CD14-positive monocyte (primary cell): ENCODE results near the gene CCT7. TPM values are rescaled to one million over a fixed set of nuclear protein-coding genes. Genes with fewer than 3 reads are reported as not detected.

Experiments used
- DNase-seq, 3 donors: peaks; one replicate each; pipeline ENCODE4 v3.0.0-alpha.2; 2011 to 2022
- H2AFZ ChIP-seq: 2 replicates; pipeline ENCODE4 v1.6.0; 2012; ENCODE audit warnings: mild to moderate bottlenecking, low read depth, low read length, inconsistent platforms; ENCODE audit not compliant: insufficient read depth, poor library complexity, severe bottlenecking
- H3K27ac ChIP-seq, 2 donors: 1 replicate in 1 of 2; 2 replicates in 1 of 2; pipeline ENCODE4 v1.5.1; 2012 to 2013; ENCODE audit warnings: low read length in 2 of 2, control low read depth in 1 of 2, inconsistent platforms in 1 of 2, low read depth in 1 of 2, mild to moderate bottlenecking in 1 of 2
- H3K27me3 ChIP-seq, 2 donors: one replicate each; pipeline versions ENCODE4 v1.6.0 to v1.6.1; 2011 to 2013; ENCODE audit warnings: low read length in 2 of 2; ENCODE audit not compliant: control insufficient read depth in 2 of 2, insufficient read depth in 2 of 2
- H3K36me3 ChIP-seq, 2 donors: replicated peaks in 1 of 2; 1 replicate in 1 of 2; 2 replicates in 1 of 2; pipeline versions ENCODE4 v1.5.1 to v1.6.1; 2012 to 2013; ENCODE audit warnings: low read length in 2 of 2, control low read depth in 1 of 2, inconsistent platforms in 1 of 2, mild to moderate bottlenecking in 1 of 2; ENCODE audit not compliant: insufficient read depth in 2 of 2, control insufficient read depth in 1 of 2
- H3K4me1 ChIP-seq, 2 donors: 1 replicate in 1 of 2; 2 replicates in 1 of 2; pipeline versions ENCODE4 v1.5.1 to v1.6.1; 2012 to 2013; ENCODE audit warnings: low read length in 2 of 2, control low read depth in 1 of 2, inconsistent platforms in 1 of 2, mild to moderate bottlenecking in 1 of 2, moderate library complexity in 1 of 2; ENCODE audit not compliant: insufficient read depth in 2 of 2, control insufficient read depth in 1 of 2
- H3K4me2 ChIP-seq: replicated peaks from 2 replicates; pipeline ENCODE3; 2012; ENCODE audit warnings: low read length, moderate library complexity, mild to moderate bottlenecking; ENCODE audit not compliant: poor library complexity, severe bottlenecking; ENCODE audit errors: extremely low read depth
- H3K4me3 ChIP-seq, 3 experiments: fragments of 200-600 bp in 1 of 3; sonication (generic) in 1 of 3; replicated peaks in 1 of 3; 1 replicate in 2 of 3; 2 replicates in 1 of 3; pipeline ENCODE4 v1.5.1; 2011 to 2013; ENCODE audit warnings: low read length in 3 of 3, mild to moderate bottlenecking in 3 of 3, control low read depth in 2 of 3, low read depth in 2 of 3, inconsistent platforms in 1 of 3, moderate library complexity in 1 of 3
- H3K79me2 ChIP-seq: 2 replicates; pipeline ENCODE4 v1.6.0; 2012; ENCODE audit warnings: mild to moderate bottlenecking, control low read depth, inconsistent platforms, low read length, moderate library complexity; ENCODE audit not compliant: insufficient read depth
- H3K9ac ChIP-seq: 2 replicates; pipeline ENCODE4 v1.6.0; 2017; ENCODE audit warnings: low read length, mild to moderate bottlenecking; ENCODE audit not compliant: insufficient read depth, poor library complexity, severe bottlenecking
- H3K9me3 ChIP-seq, 2 donors: replicated peaks in 1 of 2; 1 replicate in 1 of 2; 2 replicates in 1 of 2; pipeline versions ENCODE4 v1.5.1 to v1.6.1; 2012 to 2013; ENCODE audit warnings: low read length in 2 of 2, control low read depth in 1 of 2; ENCODE audit not compliant: control insufficient read depth in 1 of 2, insufficient read depth in 1 of 2
- H4K20me1 ChIP-seq: 2 replicates; pipeline ENCODE4 v1.6.0; 2012; ENCODE audit warnings: mild to moderate bottlenecking, low read length, control low read depth, moderate library complexity; ENCODE audit not compliant: insufficient read depth
- H3K27ac Mint-ChIP-seq, 7 donors: one replicate each; pipeline ENCODE4 v1.8.0; 2020; ENCODE audit warnings: mild to moderate bottlenecking in 7 of 7, mixed read lengths in 7 of 7, moderate library complexity in 6 of 7, inconsistent platforms in 2 of 7
- H3K27me3 Mint-ChIP-seq, 3 donors: one replicate each; pipeline ENCODE4 v1.8.0; 2021 to 2022; ENCODE audit warnings: low read depth in 3 of 3, mild to moderate bottlenecking in 3 of 3, mixed read lengths in 3 of 3, moderate library complexity in 3 of 3, inconsistent platforms in 1 of 3
- H3K36me3 Mint-ChIP-seq, 2 donors: one replicate each; pipeline ENCODE4 v1.8.0; 2020; ENCODE audit warnings: mixed read lengths in 2 of 2, inconsistent platforms in 1 of 2, mild to moderate bottlenecking in 1 of 2
- H3K4me1 Mint-ChIP-seq: one replicate; pipeline ENCODE4 v1.8.0; 2020; ENCODE audit warnings: mild to moderate bottlenecking, mixed read lengths
- H3K4me3 Mint-ChIP-seq, 2 donors: one replicate each; pipeline ENCODE4 v1.8.0; 2020; ENCODE audit warnings: mild to moderate bottlenecking in 2 of 2, mixed read lengths in 2 of 2, moderate library complexity in 1 of 2
- H3K9me3 Mint-ChIP-seq, 7 donors: one replicate each; pipeline ENCODE4 v1.8.0; 2020 to 2022; ENCODE audit warnings: mixed read lengths in 7 of 7, mild to moderate bottlenecking in 6 of 7, moderate library complexity in 6 of 7, inconsistent platforms in 2 of 7
- CTCF ChIP-seq: fragments of 200-600 bp; IDR thresholded peaks from one replicate; pipeline ENCODE4 v1.8.0; 2022; ENCODE audit warnings: antibody characterized with exemption, mild to moderate bottlenecking
- WGBS: methylation state at CpG from one replicate; pipeline ENCODE4 v1.1.5; 2013; ENCODE audit warnings: missing lambda C conversion rate; ENCODE audit not compliant: insufficient coverage; 5-methylcytosine and 5-hydroxymethylcytosine counted together
- intact Hi-C, 2 donors: fragments of 100-400 bp; cut with micrococcal nuclease; formaldehyde crosslinking; loops; one replicate each; pipeline versions ENCODE4 v1.15.0 to v1.15.1; 2023
- polyA plus RNA-seq, 3 donors: library from polyadenylated mRNA; depleted of rRNA in 1 of 3; unstranded in 2 of 3; stranded (reverse) in 1 of 3; fragments of 300-500 nt in 2 of 3; fragments of >200 nt in 1 of 3; fragmentation: Illumina TruSeq in 2 of 3; gene quantifications; 1 replicate in 2 of 3; 2 replicates in 1 of 3; pipeline ENCODE4 v1.2.3, GENCODE V29; 2012 to 2021

CCT7 gene
- polyA plus RNA-seq, 3 donors, result 56.8 to 151 (median 134) TPM

GRCh38 chr2:73218298-73218697 lies 15.8 kb upstream of the CCT7 start:
- no peak overlapping the region for H3K4me2 ChIP-seq
- H2AFZ ChIP-seq, result no peak overlapping the region
- H4K20me1 ChIP-seq, result no peaks in the 10 kb centered on the region
- no peak overlapping the region for H3K27ac Mint-ChIP-seq
- no peak overlapping the region for H3K9ac ChIP-seq
- intact Hi-C loops, result no loop called here
- peaks cover 0 to 17% of the 10 kb centered on the region in 2 donors for H3K36me3 ChIP-seq
- peaks cover 18% of the 10 kb centered on the region for H3K4me1 Mint-ChIP-seq
- peaks cover 0 to 1% (median 0%) of the 10 kb centered on the region in 3 donors for H3K27me3 Mint-ChIP-seq
- no peaks in the 10 kb centered on the region for H3K9me3 Mint-ChIP-seq
- no peak overlapping the region for H3K27ac ChIP-seq
- H3K79me2 ChIP-seq, result peaks cover 12% of the 10 kb centered on the region
- no peaks in the 10 kb centered on the region for H3K27me3 ChIP-seq
- H3K4me3 ChIP-seq, result no peak overlapping the region
- no peak for DNase-seq
- H3K4me1 ChIP-seq, result peaks cover 9 to 16% of the 10 kb centered on the region in 2 donors
- H3K4me3 Mint-ChIP-seq, result no peak overlapping the region
- H3K9me3 ChIP-seq, result no peaks in the 10 kb centered on the region
- peaks cover 20 to 23% of the 10 kb centered on the region in 2 donors for H3K36me3 Mint-ChIP-seq
- TF ChIP-seq CTCF, result no peak

- H3K27me3 Mint-ChIP-seq, result peaks cover 0 to 1% (median 0%) of the 10 kb centered on the region in 3 donors
- H3K4me1 ChIP-seq, result peaks cover 12 to 15% of the 10 kb centered on the region in 2 donors
- H3K4me2 ChIP-seq, result no peak overlapping the region
- no peak overlapping the region for H3K27ac ChIP-seq
- H3K27me3 ChIP-seq, result no peaks in the 10 kb centered on the region
- no peak overlapping the region for H3K4me3 Mint-ChIP-seq
- TF ChIP-seq CTCF, result no peak
- no peak overlapping the region for H3K9ac ChIP-seq
- DNase-seq, result no peak
- no peaks in the 10 kb centered on the region for H3K9me3 ChIP-seq
- H3K27ac Mint-ChIP-seq, result no peak overlapping the region
- H3K79me2 ChIP-seq, result no peaks in the 10 kb centered on the region
- peaks cover 12% of the 10 kb centered on the region for H3K4me1 Mint-ChIP-seq
- no peak overlapping the region for H3K4me3 ChIP-seq
- 81% methylated on average over 3 of the region's 4 CpGs for WGBS
- peaks cover 8 to 33% of the 10 kb centered on the region in 2 donors for H3K36me3 ChIP-seq
- H2AFZ ChIP-seq, result no peak overlapping the region
- H3K36me3 Mint-ChIP-seq, result peaks cover 32 to 34% of the 10 kb centered on the region in 2 donors
- H4K20me1 ChIP-seq, result no peaks in the 10 kb centered on the region
- no peaks in the 10 kb centered on the region for H3K9me3 Mint-ChIP-seq
- intact Hi-C loops, result no loop called here
Measured at GRCh38 chr2:73223821-73224220, 10.3 kb upstream of the CCT7 start.
